DOHH2 (cell line): ENCODE results near the gene VAPB.
"Not testable (repeated sequence)": the region's sequence is repeated elsewhere in the genome, so short reads cannot be mapped to it uniquely, and the experiment has no call there.

Experiments
- H3F3A ChIP-seq: fragments of 200-600 bp; sonication (generic), shearing (Covaris generic); 2 replicates; pipeline ENCODE4 v1.6.0; 2016; ENCODE audit warnings: antibody characterized with exemption, mild to moderate bottlenecking; ENCODE audit not compliant: control insufficient read depth, insufficient read depth
- H3K27ac ChIP-seq: fragments of 200-600 bp; sonication (generic); 2 replicates; pipeline ENCODE4 v1.5.1; 2014; ENCODE audit warnings: low read depth, mild to moderate bottlenecking, low read length, moderate library complexity
- H3K27me3 ChIP-seq: fragments of 200-600 bp; sonication (generic); 2 replicates; pipeline ENCODE4 v1.6.1; 2014; ENCODE audit warnings: mild to moderate bottlenecking, low read length, mixed read lengths; ENCODE audit not compliant: control insufficient read depth
- H3K36me3 ChIP-seq: fragments of 200-600 bp; sonication (generic); 2 replicates; pipeline ENCODE4 v1.6.1; 2014; ENCODE audit warnings: mild to moderate bottlenecking, low read length, moderate library complexity, mixed read lengths; ENCODE audit not compliant: control insufficient read depth
- H3K4me1 ChIP-seq: fragments of 200-600 bp; sonication (generic); 2 replicates; pipeline ENCODE4 v1.6.1; 2014; ENCODE audit warnings: mild to moderate bottlenecking, low read length, mixed read lengths; ENCODE audit not compliant: control insufficient read depth
- H3K4me2 ChIP-seq: fragments of 200-600 bp; sonication (generic); 2 replicates; pipeline ENCODE4 v1.6.0; 2014; ENCODE audit warnings: mild to moderate bottlenecking, low read length, moderate library complexity
- H3K4me3 ChIP-seq: fragments of 200-600 bp; sonication (generic); 2 replicates; pipeline ENCODE4 v1.5.1; 2014; ENCODE audit warnings: mild to moderate bottlenecking, low read length, mixed read lengths
- H3K79me2 ChIP-seq: fragments of 200-600 bp; sonication (generic); 2 replicates; pipeline ENCODE4 v1.6.1; 2014; ENCODE audit warnings: mild to moderate bottlenecking, low read length, mixed read lengths; ENCODE audit not compliant: control insufficient read depth
- H3K9me2 ChIP-seq: fragments of 200-600 bp; sonication (generic); replicated peaks from 2 replicates; pipeline ENCODE4 v1.6.1; 2014; ENCODE audit warnings: mild to moderate bottlenecking, low read length, mixed read lengths; ENCODE audit not compliant: control insufficient read depth
- H3K9me3 ChIP-seq: fragments of 200-600 bp; sonication (generic); 2 replicates; pipeline ENCODE4 v1.6.1; 2014; ENCODE audit warnings: antibody characterized with exemption, low read length, mixed read lengths; ENCODE audit not compliant: control insufficient read depth, insufficient read depth
- H4K20me1 ChIP-seq: fragments of 200-600 bp; sonication (generic); 2 replicates; pipeline ENCODE4 v1.6.0; 2014; ENCODE audit warnings: low read depth, mild to moderate bottlenecking, antibody characterized with exemption, low read length, moderate library complexity; ENCODE audit not compliant: control insufficient read depth, insufficient read depth
- EZH2phosphoT487 ChIP-seq: fragments of 200-600 bp; sonication (generic); IDR thresholded peaks from 2 replicates; pipeline ENCODE4 v1.6.1; 2017; ENCODE audit warnings: borderline replicate concordance, mild to moderate bottlenecking, antibody characterized with exemption, low read length, moderate library complexity, mixed read lengths
- TF ChIP-seq, protein P1 (sequence below): fragments of 200-600 bp; sonication (generic); IDR thresholded peaks from one replicate; pipeline ENCODE4 v1.5.1; 2014; ENCODE audit warnings: antibody characterized with exemption, mild to moderate bottlenecking, low read depth, low read length; ENCODE audit not compliant: poor library complexity, severe bottlenecking

The VAPB gene

DNA sequence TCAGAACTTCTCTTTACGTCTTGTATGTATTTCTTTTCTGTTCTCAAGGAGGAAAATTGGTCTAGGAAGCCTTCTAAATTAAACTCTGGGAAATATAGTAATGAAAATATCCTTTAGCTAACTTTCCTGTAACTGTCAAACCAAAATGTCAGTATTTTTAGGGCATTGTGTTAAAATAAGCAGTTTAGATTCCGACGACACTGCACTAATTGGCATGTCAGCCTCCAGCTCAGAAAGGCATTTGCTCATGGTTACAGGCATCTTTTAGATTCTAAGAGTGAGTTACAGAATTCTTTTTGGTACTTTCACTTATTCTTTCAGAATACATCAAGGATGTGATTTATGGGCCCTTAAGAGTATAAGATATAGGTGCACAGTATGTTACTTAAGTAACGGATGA is 26.1 kb upstream of the VAPB start:
- no peak overlapping the region for H3K4me3 ChIP-seq
- peaks cover 14% of the 10 kb centered on the region for H3K36me3 ChIP-seq
- no peak overlapping the region for H3K4me2 ChIP-seq
- no peaks in the 10 kb centered on the region for H3K27me3 ChIP-seq
- no peak overlapping the region for H3K27ac ChIP-seq
- no peak for TF ChIP-seq EZH2phosphoT487
- no peaks in the 10 kb centered on the region for H3K9me3 ChIP-seq
- no peaks in the 10 kb centered on the region for H3K9me2 ChIP-seq
- peaks cover 7% of the 10 kb centered on the region for H3K4me1 ChIP-seq
- H3F3A ChIP-seq: no peaks in the 10 kb centered on the region
- H4K20me1 ChIP-seq: no peaks in the 10 kb centered on the region
- H3K79me2 ChIP-seq: no peaks in the 10 kb centered on the region

DNA sequence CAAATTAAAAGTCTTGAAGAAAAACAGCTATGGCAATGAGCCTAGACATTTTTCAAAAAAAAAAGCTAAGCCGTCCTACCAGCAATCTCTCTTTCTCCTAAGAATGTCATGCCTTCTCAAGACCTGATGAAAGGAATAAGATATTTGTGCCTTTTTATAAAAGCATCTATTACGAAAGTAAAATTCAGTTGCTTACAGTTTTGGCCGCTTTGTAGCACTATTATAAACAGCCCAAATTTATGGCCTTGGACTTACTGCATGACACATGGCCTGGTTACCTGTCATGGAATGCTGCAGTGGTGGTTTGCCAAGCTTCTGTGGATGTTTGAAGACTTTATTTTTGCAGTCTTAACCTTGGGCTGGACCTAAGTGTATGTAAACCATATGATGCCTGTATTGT is 22.2 kb upstream of the VAPB start:
- Histone ChIP-seq H3K36me3 (peaks cover 2% of the 10 kb centered on the region; the same call in 1 of the 2 replicates), H3K27ac (no peak overlapping the region), H3K79me2 (no peaks in the 10 kb centered on the region), H3K9me2 (no peaks in the 10 kb centered on the region), H3K9me3 (no peaks in the 10 kb centered on the region), H3K27me3 (no peaks in the 10 kb centered on the region), H3K4me2 (no peak overlapping the region), H4K20me1 (no peaks in the 10 kb centered on the region), H3K4me1 (no peaks in the 10 kb centered on the region), H3F3A (no peaks in the 10 kb centered on the region), H3K4me3 (no peak overlapping the region)
- no peak for TF ChIP-seq EZH2phosphoT487
- TF ChIP-seq, protein P1, sequence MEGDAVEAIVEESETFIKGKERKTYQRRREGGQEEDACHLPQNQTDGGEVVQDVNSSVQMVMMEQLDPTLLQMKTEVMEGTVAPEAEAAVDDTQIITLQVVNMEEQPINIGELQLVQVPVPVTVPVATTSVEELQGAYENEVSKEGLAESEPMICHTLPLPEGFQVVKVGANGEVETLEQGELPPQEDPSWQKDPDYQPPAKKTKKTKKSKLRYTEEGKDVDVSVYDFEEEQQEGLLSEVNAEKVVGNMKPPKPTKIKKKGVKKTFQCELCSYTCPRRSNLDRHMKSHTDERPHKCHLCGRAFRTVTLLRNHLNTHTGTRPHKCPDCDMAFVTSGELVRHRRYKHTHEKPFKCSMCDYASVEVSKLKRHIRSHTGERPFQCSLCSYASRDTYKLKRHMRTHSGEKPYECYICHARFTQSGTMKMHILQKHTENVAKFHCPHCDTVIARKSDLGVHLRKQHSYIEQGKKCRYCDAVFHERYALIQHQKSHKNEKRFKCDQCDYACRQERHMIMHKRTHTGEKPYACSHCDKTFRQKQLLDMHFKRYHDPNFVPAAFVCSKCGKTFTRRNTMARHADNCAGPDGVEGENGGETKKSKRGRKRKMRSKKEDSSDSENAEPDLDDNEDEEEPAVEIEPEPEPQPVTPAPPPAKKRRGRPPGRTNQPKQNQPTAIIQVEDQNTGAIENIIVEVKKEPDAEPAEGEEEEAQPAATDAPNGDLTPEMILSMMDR: no peak

DNA sequence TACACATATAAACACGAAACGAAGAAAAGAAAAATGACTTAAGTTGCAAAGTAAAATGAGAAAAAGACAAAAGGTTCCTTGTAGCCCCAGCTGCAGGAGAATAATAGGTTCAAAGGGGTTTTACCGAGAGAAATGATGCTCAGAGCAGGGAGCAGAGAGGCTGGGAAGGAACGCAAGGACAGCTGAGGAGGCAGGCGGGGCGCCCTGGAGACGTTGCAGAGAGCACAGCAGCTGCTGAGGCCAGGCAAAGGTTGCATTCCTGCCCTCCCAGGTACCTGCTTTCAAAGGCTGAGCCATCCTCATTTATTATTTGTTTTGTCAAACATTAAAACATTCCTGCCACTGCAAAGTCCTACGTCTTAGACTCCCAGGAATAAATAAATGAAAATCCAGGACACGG is 16.2 kb upstream of the VAPB start:
- Histone ChIP-seq H3K36me3 (no peaks in the 10 kb centered on the region), H4K20me1 (no peaks in the 10 kb centered on the region), H3K9me3 (no peaks in the 10 kb centered on the region), H3K4me3 (no peak overlapping the region), H3K4me2 (no peak overlapping the region), H3F3A (no peaks in the 10 kb centered on the region), H3K9me2 (no peaks in the 10 kb centered on the region), H3K4me1 (no peaks in the 10 kb centered on the region), H3K79me2 (no peaks in the 10 kb centered on the region), H3K27ac (no peak overlapping the region), H3K27me3 (no peaks in the 10 kb centered on the region)
- TF ChIP-seq, protein P1: no peak
- no peak for TF ChIP-seq EZH2phosphoT487

DNA sequence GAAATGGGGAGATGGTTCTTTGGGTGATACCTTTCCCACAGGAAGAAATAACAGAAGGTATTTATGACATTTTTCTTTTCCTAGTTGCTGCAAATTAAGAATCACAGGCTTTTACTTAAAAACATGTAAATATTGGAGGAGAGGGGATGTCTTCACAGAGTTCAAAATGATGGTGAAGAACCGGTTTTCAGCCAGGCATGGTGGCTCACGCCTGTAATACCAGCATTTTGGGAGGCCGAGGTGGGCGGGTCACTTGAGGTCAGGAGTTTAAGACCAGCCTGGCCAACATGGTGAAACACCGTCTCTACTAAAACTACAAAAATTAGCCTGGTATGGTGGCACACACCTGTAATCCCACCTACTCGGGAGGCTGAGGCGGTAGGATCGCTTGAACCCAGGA is 15.7 kb upstream of the VAPB start:
- not testable (repeated sequence) for H3K4me2 ChIP-seq, H3K36me3 ChIP-seq, H3K79me2 ChIP-seq, H3K27me3 ChIP-seq, H3K4me3 ChIP-seq, H4K20me1 ChIP-seq, H3K27ac ChIP-seq, H3K9me3 ChIP-seq, H3F3A ChIP-seq, H3K9me2 ChIP-seq, H3K4me1 ChIP-seq
